ENCODE results near the gene MARCHF10.
A peak's percentile ranks its signal among the peaks of the same experiment; 100 is the strongest.

Gene MARCHF10

DNA sequence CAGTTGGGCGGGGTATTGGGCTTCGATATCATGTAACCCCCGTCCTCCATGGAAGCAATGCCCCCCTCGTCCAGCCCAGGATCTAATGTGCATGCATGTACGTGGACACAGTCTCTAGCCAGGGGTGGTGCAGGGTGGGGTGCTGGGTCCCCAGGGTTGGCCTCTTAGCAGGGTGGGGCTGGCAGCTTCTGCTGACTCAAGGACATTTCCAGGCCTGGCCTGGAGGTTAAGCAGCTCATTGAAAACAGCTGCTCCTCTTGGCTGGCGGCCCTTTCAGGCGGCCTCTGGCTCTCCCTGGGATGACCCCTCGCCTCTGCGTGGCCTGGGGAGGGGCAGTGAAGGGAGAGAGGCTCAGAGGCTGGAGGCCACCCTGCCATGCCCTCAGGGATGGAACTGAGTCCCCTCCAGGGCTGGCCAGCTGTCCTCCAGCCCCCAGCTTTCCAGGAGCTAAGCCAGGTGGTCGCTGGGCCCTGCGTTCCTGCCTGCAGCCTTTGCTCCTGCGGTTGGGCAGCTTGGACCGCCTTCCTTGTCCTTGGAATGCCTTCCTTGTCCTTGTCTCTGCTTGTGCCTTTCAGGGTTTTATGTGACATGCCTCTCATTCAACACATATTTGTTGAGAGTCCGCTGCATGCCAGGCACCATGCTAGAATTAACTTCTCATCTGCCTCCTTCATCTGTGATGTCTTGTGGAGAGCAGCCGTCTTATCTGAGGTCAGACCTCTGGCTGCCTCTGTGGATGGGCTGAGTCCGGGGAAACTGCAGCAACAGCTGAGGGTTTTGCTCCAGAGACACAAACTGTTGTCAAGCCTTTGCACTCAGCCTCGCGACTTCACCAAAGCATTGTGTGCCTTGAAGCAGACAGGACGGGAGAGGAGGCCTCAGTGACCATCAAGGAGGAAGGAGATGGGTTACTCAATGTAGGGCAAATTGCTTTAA, 154.0 kb downstream of the MARCHF10 start:
- DNase-seq: peak; percentile 79

DNA sequence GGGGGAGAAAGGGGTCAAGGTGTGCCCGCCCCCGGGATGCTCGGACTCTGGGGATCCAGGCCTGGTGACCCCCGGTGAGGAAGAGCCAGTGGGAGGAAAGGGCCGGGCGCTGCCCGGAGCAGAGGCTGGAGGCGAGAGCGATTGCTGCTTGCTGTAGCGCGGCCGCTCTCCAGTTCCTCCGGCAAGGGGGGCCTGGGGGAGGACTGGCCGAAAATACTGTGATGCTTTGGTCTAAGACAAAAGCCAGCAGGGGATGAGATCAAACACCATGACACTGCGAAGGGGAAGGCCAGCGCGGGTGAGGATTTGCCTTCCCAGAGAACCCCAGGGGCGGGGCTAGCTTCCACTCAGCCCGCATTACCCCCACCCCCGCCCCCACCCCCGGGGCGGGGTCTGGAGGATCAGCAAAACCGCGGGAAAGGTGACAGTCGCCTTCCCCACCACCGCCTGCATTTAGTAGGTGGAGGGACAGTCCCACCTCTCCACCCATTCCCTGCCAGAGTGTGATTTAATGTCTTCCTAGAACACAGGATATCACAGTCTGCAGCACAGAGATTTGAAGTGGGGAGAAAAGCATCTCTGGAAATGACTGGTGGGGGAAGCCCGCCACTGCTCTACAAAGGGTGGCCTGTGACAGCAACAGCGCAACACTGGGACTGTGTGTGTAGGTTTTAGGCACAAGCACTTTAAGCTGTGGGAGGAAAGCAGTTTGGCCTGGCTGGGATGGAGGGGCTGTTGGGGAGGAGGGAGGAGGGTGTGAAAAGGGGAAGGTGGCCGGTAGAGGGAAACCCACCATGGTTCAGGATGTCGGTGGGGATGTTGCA, 154.9 kb downstream of the MARCHF10 start:
- DNase-seq: peak; percentile 79

DNA sequence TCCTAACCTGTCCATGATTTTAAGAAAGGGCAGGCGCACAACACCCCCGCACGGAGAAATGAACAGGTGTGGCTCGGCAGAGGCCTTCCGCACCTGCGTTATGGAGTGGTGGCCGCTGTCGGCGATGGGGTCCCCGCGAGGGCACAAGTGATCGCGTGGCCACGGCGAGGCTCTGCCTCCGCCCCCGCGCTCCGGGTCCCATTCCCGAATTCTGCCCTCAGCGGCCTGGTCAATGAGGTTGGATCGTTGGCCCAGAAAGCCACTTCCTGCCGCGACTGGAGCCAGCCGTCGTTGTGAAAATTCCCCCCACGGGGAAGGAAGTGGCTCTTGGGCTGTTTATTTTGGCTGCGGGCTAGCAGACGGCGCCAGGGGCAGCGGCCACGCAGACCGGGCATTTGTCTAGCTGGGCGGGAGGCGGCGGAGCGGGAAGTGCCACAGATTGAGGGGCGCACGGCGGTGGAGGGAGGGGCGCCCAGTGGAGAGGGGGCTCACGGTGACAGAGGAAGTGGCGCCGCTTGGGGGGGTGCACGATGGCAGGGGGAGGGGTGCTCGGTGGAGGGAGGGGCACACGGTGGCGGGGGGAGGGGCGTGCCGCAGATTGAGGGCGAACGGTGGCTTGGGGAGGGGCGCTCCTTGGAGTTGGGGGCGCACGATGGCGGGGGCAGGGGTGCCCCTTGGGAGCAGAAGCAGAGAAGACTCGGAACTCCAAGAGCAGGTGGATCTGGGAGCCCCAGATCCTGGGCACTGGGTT, 155.7 kb downstream of the MARCHF10 start:
- DNase-seq: peak; percentile 75

Data from right forelimb (tissue), 1 donor.